ENCODE data around the gene IZUMO1. TPM values are rescaled to one million over a fixed set of nuclear protein-coding genes. Genes with fewer than 3 reads are reported as not detected.

The IZUMO1 gene
- total RNA-seq, 1 experiment from 2014 or later, result not detected

GRCh38 chr19:48741129-48741999, 5.3 kb downstream of the IZUMO1 start:
- peak; percentile 54 for DNase-seq (ENCODE audit: low read depth)
- in situ Hi-C loops (cut with HindIII; ENCODE audit: low pct_unique_long_range_greater_than_20kb, low sequenced_read_pairs), result no loop called here

GRCh38 chr19:48740164-48740972, 6.3 kb downstream of the IZUMO1 start, which contains the start of gene RASIP1:
RASIP1 (minus strand) TSS chr19:48740610; CDS start chr19:48740282, 328 bp downstream.
- in situ Hi-C loops (cut with HindIII; ENCODE audit: low pct_unique_long_range_greater_than_20kb, low sequenced_read_pairs), result no loop called here
- DNase-seq (ENCODE audit: low read depth), result no peak

DNA sequence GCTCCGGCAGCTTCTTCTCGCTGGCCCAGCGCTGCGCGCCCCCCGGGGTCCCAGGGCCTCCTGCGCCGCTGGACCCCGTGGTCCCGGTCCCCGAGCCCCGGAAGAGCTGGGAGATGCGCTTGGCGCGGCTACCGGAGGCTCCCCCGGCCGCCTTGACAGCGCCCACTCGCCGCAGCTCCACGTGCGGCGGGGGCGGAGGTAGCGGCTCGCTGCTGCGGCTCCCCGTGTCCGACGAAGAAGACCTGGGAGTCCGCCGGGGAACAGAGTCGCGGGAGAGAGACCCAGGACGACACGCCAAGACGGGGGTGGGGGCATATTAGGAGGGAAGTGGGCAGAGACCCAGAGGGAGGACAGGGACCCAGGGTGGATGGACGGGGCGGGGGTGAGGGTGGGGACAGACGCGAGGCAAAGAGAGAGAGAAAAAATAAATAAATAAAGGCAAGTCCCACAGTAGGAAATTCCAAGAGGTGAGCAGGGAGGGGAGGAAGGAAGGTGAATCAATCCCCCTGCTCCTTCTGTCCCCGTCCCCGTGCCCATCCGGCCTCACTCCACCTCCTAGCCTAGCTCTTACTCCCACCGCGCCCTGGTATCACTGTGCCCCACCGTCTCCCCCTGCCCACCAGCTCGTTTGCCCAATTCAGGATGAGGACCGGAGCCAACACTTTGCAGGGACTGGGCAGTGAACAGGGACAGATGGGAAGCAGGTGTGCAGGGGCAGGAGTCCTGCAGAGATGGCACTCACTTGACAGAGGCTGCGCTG, 7.1 kb downstream of the IZUMO1 start:
- no peak for DNase-seq (ENCODE audit: low read depth)
- in situ Hi-C loops (cut with HindIII; ENCODE audit: low pct_unique_long_range_greater_than_20kb, low sequenced_read_pairs), result no loop called here

DNA sequence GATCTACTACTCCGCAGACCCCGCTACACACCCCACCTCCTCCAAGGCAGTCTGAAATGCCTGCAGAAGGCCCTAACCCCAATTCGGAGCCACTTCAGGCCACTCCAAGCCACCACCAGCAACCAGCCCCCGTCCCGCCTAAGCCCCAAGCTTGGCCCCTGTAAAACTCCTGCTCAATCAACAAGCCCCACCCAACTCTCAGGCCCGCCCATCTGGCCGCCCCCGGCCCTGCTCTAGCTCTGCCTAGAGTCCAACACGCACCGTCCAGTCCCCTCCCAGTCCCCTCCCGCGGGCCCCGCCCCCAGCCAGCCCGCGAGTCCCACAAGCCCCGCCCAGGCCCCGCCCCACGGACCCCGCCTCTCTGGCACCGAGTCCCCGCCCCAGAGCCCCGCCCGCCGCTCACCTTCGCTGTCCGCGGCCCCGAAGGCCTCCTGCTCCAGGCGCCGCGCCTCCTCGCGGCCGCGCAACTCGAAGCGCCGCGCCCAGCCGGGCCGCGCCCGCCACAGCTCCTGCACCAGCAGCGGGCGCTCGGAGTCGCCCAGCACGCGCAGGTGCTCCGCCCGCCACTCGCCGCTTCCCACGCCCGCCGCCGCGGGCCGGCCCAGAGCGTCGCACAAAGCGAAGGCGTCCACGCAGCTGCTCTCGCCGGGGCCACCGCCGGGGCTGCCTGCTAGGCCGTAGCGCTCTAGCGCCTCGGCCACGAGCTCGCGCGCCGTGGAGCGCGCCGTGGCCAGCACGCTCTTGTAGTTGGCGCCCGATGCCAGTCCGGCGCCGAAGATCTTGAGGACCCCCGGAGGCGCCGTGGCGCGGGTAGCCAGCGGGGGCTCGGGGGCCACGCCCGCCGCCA, 7.9 kb downstream of the IZUMO1 start:
- in situ Hi-C loops (cut with HindIII; ENCODE audit: low pct_unique_long_range_greater_than_20kb, low sequenced_read_pairs), result no loop called here

DNA sequence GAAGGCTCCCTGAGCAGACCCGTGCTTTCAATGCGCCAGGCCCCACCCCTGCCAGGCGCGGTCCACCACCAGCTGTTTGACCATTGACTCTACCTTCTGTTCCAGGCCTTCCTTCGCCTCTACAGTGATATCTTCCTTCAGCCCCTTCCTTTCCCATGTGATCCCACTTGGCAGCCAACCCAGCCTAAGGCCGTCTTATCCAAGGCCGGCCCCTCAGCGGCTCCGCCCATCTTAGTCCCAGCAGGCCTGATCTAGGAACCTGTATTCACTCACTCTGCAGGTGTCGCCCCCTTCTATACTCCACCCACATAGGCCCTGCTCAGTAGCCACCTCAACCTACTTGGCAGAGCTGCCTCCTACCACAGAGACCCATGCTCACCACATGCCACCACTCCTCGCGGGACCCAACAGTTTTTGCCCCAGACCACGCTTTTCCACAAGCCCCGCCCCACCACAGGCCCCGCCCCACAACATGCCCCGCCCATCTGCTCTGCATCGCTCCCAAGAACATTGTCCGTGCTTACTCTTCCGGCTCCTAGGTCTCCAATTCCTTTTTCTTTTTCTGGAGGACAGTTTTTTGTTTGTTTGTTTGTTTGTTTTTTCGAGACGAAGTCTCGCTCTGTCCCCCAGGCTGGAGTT, 9.2 kb downstream of the IZUMO1 start:
- in situ Hi-C loops (cut with HindIII; ENCODE audit: low pct_unique_long_range_greater_than_20kb, low sequenced_read_pairs), result no loop called here

More for the DNA sequence above, 7.9 kb downstream of the IZUMO1 start:
- peak; percentile 86 for DNase-seq (ENCODE audit: low read depth)

DNA sequence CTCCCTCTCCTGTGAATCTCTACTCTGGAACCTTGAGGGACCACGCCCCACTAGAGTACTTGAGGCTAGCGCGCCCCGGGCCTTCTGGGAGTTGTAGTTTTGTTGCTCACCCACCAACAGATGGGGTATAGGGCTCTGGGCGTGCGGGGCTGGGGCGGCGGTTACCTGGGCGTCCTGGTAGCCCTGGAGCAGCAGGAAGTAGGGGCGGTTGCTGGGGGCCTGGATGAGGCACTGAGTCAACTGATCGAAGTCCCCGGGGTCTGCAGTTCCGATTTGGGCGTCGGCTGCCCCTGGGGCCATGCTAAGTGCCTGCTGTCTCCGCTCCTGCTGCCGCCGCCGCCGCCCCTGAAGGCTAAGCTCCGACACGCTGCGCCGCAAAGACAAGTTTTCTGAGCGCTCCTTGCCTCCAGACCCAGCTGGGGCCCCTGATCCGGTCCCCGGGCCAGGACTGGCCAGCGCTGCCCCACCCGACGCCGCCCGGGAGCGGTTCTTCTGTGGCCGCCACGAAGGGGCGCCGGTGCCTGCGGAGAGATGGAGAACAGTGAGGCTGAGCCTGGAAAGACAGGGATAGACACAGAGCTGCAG, 11.6 kb downstream of the IZUMO1 start:
- in situ Hi-C loops (cut with HindIII; ENCODE audit: low pct_unique_long_range_greater_than_20kb, low sequenced_read_pairs), result no loop called here
- DNase-seq (ENCODE audit: low read depth), result no peak

More for the DNA sequence above, 9.2 kb downstream of the IZUMO1 start:
- peak; percentile 36 for DNase-seq (ENCODE audit: low read depth)

DNA sequence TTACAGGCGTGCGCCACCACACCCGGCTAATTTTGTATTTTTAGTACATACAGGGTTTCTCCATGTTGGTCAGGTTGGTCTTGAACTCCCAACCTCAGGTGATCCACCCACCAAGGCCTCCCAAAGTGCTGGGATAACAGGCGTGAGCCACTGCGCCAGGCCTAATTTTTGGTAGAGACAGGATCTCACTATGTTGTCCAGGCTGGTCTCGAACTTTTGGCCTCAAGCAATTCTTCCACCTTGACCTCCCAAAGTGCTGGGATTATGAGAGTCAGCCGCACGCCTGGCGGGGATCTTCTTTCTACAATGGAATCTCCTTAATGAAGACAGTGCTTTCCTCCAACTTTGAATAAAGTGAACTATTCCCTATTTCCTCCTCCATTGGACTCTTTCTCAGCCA, 12.1 kb downstream of the IZUMO1 start:
- in situ Hi-C loops (cut with HindIII; ENCODE audit: low pct_unique_long_range_greater_than_20kb, low sequenced_read_pairs), result no loop called here

GRCh38 chr19:48731452-48731851, 15.3 kb downstream of the IZUMO1 start:
- no peak for DNase-seq (ENCODE audit: low read depth)
- in situ Hi-C loops (cut with HindIII; ENCODE audit: low pct_unique_long_range_greater_than_20kb, low sequenced_read_pairs), result no loop called here

More for the DNA sequence above, 12.1 kb downstream of the IZUMO1 start:
- no peak for DNase-seq (ENCODE audit: low read depth)

- in situ Hi-C loops (cut with HindIII; ENCODE audit: low pct_unique_long_range_greater_than_20kb, low sequenced_read_pairs), result no loop called here
- DNase-seq (ENCODE audit: low read depth), result no peak
Observed at GRCh38 chr19:48728911-48729664, 17.6 kb downstream of the IZUMO1 start.

GRCh38 chr19:48726556-48726955, 20.2 kb downstream of the IZUMO1 start:
- in situ Hi-C loops (cut with HindIII; ENCODE audit: low pct_unique_long_range_greater_than_20kb, low sequenced_read_pairs), result no loop called here
- DNase-seq (ENCODE audit: low read depth), result no peak

DNA sequence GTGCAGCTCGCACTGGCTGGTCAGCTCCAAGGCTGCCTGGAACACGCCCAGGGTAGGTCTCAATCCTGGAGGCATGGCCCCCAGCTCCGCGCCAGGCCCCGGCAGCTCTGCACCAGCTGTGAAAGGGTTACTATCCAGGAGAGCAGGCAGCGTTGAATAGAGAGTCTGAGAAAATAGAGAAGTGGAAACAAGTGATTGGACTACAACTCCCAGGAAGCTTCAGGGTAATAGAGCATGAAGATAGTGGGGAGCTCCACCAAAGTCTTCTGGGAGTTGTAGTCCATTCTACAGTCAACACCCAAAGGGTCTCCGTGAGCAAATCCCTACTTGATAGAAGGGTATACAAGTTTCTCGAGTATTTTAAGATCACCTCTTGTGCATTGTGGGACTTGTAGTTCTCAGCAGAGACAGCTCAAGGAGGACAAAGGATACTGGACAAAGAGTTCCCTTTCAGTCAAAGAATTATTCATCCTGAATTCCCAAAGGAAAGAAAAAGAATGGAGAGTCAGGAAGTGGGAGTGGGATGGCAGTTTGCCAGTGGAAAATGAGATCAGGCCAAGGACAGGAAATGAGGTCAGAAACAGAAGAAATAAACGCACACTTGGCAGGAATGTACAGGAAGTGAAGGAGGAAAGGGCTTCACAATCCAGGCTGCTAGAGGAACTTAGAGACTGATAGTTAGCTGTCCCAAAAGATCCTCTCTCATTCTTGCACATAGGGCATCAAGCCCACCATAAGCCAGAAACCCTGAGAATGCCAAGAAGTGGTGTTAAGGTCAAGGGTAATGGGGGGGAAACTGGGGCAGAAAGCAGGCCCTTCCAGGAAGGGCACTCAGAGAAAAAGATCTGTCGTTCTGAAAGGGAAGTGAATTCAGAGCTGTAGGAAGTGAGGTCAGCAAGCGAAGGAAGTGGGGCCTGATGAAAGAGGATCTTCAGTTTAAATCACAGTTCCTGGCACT, 21.6 kb downstream of the IZUMO1 start:
- in situ Hi-C loops (cut with HindIII; ENCODE audit: low pct_unique_long_range_greater_than_20kb, low sequenced_read_pairs), result no loop called here

DNA sequence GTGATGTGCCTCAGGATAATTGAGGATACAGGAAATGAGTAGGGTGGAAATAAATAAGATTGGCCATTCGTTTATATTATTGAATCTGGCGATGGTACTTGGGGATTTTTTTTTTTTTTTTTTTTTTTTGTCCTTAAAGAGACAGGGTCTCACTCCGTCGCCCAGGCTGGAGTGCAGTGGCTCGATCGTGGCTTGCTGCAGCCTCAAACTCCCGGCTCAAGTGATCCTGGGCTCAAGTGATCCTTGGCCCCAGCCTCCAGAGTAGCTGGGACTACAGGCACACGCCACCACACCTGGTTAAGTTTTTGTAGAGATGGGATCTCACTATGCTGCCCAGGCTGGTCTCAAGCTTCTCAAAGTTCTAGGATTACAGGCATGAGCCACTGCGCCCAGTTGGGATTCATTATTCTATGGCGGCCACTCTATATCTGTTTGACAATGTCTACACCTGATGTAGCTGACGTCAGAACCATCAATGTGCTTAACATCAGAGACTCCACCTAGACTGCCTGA, 24.5 kb downstream of the IZUMO1 start:
- in situ Hi-C loops (cut with HindIII; ENCODE audit: low pct_unique_long_range_greater_than_20kb, low sequenced_read_pairs), result no loop called here
- DNase-seq (ENCODE audit: low read depth), result no peak

More for the DNA sequence above, 21.6 kb downstream of the IZUMO1 start:
- peak; percentile 90 for DNase-seq (ENCODE audit: low read depth)

- DNase-seq (ENCODE audit: low read depth), result peak; percentile 99
Observed at GRCh38 chr19:48720613-48721296, 26.0 kb downstream of the IZUMO1 start.

GRCh38 chr19:48720251-48720612, 26.5 kb downstream of the IZUMO1 start:
- no peak for DNase-seq (ENCODE audit: low read depth)
- in situ Hi-C loops (cut with HindIII; ENCODE audit: low pct_unique_long_range_greater_than_20kb, low sequenced_read_pairs), result no loop called here

More at GRCh38 chr19:48720613-48721296, 26.0 kb downstream of the IZUMO1 start:
- in situ Hi-C loops (cut with HindIII; ENCODE audit: low pct_unique_long_range_greater_than_20kb, low sequenced_read_pairs), result no loop called here
